Gastroesophageal sphincter (tissue), 4 donors: ENCODE results near the gene SIK1. TPM values are rescaled to one million over a fixed set of nuclear protein-coding genes. Genes with fewer than 3 reads are reported as not detected.
"Not testable (repeated sequence)": the region's sequence is repeated elsewhere in the genome, so short reads cannot be mapped to it uniquely, and the experiment has no call there.

ENCODE experiments used
- ATAC-seq: fragments of 150-250 bp; one replicate; pipeline ENCODE4 v1.9.1; 2016; ENCODE audit warnings: mild to moderate bottlenecking, moderate library complexity
- H3K27ac ChIP-seq, 4 donors: fragments of 200-600 bp; sonication (generic) in 3 of 4; 1 replicate in 3 of 4; 2 replicates in 1 of 4; pipeline ENCODE4 v1.5.1; 2016 to 2019
- H3K27me3 ChIP-seq: fragments of 200-600 bp; sonication (generic); one replicate; pipeline ENCODE4 v1.5.1; 2019
- H3K36me3 ChIP-seq, 2 donors: fragments of 200-600 bp; sonication (generic); one replicate each; pipeline ENCODE4 v1.5.1; 2019; ENCODE audit warnings: control low read depth in 1 of 2
- H3K4me1 ChIP-seq, 3 donors: fragments of 200-600 bp; sonication (generic); 1 replicate in 2 of 3; 2 replicates in 1 of 3; pipeline ENCODE4 v1.5.1; 2016 to 2019; ENCODE audit warnings: control low read depth in 2 of 3
- H3K4me3 ChIP-seq, 2 donors: fragments of 200-600 bp; sonication (generic); one replicate each; pipeline ENCODE4 v1.5.1; 2019; ENCODE audit warnings: mild to moderate bottlenecking in 1 of 2, moderate library complexity in 1 of 2
- H3K9me3 ChIP-seq, 3 donors: fragments of 200-600 bp; sonication (generic); one replicate each; pipeline ENCODE4 v1.5.1; 2017 to 2019; ENCODE audit warnings: control low read depth in 2 of 3
- EP300 ChIP-seq: sonication (generic); formaldehyde crosslinking; IDR thresholded peaks from one replicate; pipeline ENCODE4 v1.6.1; 2017; ENCODE audit warnings: antibody characterized with exemption, mild to moderate bottlenecking
- POLR2A ChIP-seq, 2 donors: fragments of 450-650 bp; IDR thresholded peaks; one replicate each; pipeline ENCODE4 v1.6.1; 2017; ENCODE audit warnings: antibody characterized with exemption in 2 of 2, mild to moderate bottlenecking in 2 of 2, moderate library complexity in 1 of 2
- POLR2AphosphoS5 ChIP-seq: sonication (generic); formaldehyde crosslinking; IDR thresholded peaks from one replicate; pipeline ENCODE4 v1.6.1; 2017; ENCODE audit warnings: antibody characterized with exemption
- WGBS, 2 donors: methylation state at CpG; one replicate each; pipeline ENCODE4 v1.1.5; 2018; ENCODE audit warnings: low coverage in 1 of 2; 5-methylcytosine and 5-hydroxymethylcytosine counted together
- total RNA-seq, 4 donors: library from RNA; depleted of rRNA; stranded (reverse); fragments of >200 nt; gene quantifications; one replicate each; pipeline ENCODE4 v1.1.0, GENCODE V29; 2016
- TF ChIP-seq, protein P1 (sequence below), 4 experiments: fragments of 200-600 bp in 2 of 4; fragments of 450-650 bp in 2 of 4; sonication (generic) in 1 of 4; IDR thresholded peaks; one replicate each; pipeline ENCODE4 v1.5.1; 2017 to 2019; ENCODE audit warnings: antibody characterized with exemption in 4 of 4, mild to moderate bottlenecking in 2 of 4, moderate library complexity in 2 of 4

Gene SIK1
- total RNA-seq: 1 to 10 TPM in 3 of 4 donors, under 1 TPM in 1; 0.93 to 8.6 (median 1.6) TPM

DNA sequence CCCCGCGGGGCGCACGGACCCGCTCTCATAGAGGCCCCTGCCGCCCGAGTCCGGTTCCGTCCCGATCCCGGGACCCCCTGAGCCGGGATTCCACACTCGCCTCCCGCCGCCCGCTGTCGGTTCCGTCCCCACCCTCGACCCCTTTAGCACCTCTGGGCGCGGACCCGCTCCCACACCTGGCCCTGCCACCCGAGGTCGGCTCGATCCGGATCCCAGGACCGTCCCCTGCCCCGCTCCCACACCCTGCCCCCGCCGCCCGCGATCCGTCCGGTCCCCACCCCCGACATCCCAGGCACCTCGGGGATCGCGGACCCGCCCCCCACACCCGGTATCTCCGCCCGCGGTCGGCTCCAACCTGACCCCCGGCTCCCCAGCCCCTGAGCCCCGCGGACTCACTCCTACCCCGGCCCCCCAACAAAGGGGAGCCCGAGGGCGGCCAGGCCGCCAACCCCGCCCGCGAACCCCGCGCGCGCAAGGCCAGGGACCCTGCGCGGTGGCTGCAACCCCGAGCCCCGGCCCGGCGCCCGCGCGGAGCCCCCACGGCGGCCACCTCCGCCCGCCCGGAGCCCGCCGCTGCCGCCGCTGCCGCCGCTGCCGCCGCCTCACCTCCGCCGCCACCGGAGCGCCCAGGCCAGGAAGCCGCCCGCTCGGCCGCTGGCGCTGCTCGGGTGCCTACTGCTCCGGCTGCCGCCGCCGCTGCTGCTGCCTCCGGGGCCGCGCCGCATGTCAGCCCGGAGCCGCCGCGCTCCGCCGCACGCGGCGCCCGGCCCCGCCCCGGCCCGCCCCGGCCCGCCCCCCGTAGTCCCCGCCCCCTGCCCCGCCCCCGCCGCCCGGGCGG is at the start of gene SIK1:
SIK1 (minus strand) TSS at position 728 of the 838 bp plus-strand sequence. CDS start 953 bp downstream, outside the sequence.
- not testable (repeated sequence) for H3K4me1 ChIP-seq, H3K9me3 ChIP-seq, H3K27me3 ChIP-seq, H3K36me3 ChIP-seq
- H3K4me3 ChIP-seq: peak within 1 kb of the TSS in 1 of 2 donors; percentile 27
- no CpG with 5 or more reads among the region's 120 CpGs for WGBS, 2 donors
- ATAC-seq: peak; percentile 3
- peak within 1 kb of the TSS in 1 of 4 donors; percentile 55 for H3K27ac ChIP-seq

DNA sequence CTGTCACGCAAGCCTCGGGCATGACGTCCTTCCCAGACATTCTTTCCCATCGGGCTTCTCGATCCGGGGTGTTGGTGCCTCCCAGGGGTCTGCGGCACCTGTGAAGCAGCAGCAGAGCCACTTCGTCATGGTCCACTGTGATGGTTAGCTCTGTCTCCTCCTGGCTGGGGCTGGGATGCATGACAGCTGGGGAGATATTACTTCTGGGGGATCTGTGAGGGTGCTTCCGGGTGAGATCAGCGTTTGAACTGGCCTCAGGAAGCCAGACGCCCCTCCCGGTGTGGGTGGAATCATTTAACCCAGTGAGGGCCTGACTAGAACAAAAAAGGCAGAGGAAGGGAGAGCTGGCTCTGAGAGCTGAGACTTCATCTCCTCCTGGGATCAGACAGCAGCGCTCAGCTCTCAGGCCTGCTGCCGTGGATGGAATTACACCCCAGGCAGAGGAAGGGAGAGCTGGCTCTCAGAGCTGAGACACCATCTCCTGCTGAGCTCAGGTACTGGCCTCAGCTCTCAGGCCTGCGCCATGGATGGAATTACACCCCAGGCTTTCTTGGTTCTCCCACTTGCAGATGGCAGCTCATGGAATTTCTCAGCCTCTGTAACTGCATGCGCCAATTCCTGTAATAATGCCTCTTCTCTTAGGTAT is 44.8 kb upstream of the SIK1 start:
- not testable (repeated sequence) for H3K4me3 ChIP-seq, H3K27ac ChIP-seq, H3K9me3 ChIP-seq, H3K36me3 ChIP-seq, H3K4me1 ChIP-seq, H3K27me3 ChIP-seq, ATAC-seq
- no CpG with 5 or more reads among the region's 16 CpGs for WGBS, 2 donors

DNA sequence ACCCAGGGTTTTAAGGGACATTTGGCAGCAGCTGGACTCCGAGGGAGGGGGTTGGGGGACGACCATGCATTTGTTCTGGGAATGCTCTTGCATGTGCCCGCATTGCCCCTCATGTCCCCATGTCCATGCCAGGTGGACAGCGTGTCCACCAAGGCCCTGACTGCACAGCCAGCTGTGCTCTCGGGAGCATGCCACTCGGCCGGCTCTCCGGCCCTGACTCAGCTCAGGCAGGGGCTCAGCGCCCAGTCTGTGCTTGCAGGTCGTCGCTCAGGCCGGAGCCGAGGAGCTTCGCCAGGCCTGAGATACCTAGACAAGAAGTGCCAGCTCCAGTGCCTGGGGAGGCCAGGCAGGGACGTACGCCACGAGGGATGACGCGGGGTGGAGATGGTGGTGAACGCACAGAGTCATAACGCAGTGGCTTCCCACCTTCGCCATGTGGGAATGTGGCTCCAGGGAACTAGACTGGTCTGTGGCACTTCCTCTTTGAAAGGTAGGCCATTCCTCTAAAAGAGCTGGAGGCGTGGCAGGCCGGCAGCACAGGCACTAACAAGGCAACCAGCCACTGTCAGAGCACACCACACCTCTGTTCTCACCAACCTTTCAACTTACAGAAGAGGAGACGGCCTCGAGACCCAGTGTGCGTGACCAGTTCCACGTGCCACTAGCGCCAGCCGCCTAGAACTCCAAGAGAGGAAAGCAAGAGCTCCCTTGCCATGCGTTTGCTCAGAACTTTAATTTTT is 43.0 kb upstream of the SIK1 start:
- no CpG with 5 or more reads among the region's 31 CpGs for WGBS, 2 donors
- not testable (repeated sequence) for H3K4me1 ChIP-seq, ATAC-seq

DNA sequence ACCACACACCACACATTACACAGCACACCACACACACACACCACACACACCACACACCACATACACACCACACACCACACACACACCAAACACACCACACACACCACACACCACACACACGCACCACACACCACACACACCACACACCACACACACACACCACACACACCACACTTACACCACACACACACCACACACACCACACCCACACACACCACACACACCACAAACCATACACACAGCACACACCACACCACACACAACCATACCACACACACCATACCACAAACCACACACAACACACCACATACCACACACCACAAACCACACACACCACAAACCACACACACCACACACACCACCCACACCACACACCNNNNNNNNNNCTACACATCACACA is 40.9 kb upstream of the SIK1 start:
- no peak for ATAC-seq
- TF ChIP-seq POLR2AphosphoS5 (no peak), POLR2A (IDR thresholded peaks at IDR 0.05) (no peak), EP300 (no peak)
- TF ChIP-seq, protein P1, sequence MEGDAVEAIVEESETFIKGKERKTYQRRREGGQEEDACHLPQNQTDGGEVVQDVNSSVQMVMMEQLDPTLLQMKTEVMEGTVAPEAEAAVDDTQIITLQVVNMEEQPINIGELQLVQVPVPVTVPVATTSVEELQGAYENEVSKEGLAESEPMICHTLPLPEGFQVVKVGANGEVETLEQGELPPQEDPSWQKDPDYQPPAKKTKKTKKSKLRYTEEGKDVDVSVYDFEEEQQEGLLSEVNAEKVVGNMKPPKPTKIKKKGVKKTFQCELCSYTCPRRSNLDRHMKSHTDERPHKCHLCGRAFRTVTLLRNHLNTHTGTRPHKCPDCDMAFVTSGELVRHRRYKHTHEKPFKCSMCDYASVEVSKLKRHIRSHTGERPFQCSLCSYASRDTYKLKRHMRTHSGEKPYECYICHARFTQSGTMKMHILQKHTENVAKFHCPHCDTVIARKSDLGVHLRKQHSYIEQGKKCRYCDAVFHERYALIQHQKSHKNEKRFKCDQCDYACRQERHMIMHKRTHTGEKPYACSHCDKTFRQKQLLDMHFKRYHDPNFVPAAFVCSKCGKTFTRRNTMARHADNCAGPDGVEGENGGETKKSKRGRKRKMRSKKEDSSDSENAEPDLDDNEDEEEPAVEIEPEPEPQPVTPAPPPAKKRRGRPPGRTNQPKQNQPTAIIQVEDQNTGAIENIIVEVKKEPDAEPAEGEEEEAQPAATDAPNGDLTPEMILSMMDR (IDR thresholded peaks at IDR 0.05): no peak
- no peak overlapping the region for H3K27ac ChIP-seq
- H3K4me1 ChIP-seq: no peaks in the 10 kb centered on the region
- no CpG with 5 or more reads among the region's 1 CpG for WGBS, 2 donors
- H3K9me3 ChIP-seq: no peaks in the 10 kb centered on the region
- no peak overlapping the region for H3K4me3 ChIP-seq
- no peaks in the 10 kb centered on the region for H3K27me3 ChIP-seq
- no peaks in the 10 kb centered on the region for H3K36me3 ChIP-seq

More for the DNA sequence above, 43.0 kb upstream of the SIK1 start:
- H3K9me3 ChIP-seq, H3K4me3 ChIP-seq, H3K36me3 ChIP-seq, H3K27me3 ChIP-seq, H3K27ac ChIP-seq: not testable (repeated sequence)

DNA sequence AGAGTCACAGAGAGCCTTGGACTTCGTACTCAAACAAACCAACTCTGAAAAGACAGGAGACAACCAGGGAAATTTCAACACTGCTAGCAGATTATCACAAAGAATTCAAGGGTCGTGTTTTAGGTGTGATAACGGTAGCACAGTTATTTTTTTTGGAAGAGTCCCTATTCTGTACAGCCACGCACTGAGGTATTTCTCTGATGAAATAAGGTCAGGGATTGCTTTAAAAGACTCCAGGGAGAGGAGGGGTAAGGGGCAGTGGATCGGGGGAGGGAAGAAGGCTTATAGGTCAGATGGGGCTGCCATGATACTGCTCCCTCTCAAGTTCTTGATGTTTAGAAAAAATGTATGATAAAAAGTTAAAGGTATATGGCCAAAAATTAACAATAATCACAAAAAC is 38.2 kb upstream of the SIK1 start:
- H3K9me3 ChIP-seq, H3K4me1 ChIP-seq, H3K36me3 ChIP-seq, H3K27me3 ChIP-seq, H3K4me3 ChIP-seq, ATAC-seq, H3K27ac ChIP-seq: not testable (repeated sequence)
- no CpG with 5 or more reads among the region's 5 CpGs for WGBS, 2 donors

DNA sequence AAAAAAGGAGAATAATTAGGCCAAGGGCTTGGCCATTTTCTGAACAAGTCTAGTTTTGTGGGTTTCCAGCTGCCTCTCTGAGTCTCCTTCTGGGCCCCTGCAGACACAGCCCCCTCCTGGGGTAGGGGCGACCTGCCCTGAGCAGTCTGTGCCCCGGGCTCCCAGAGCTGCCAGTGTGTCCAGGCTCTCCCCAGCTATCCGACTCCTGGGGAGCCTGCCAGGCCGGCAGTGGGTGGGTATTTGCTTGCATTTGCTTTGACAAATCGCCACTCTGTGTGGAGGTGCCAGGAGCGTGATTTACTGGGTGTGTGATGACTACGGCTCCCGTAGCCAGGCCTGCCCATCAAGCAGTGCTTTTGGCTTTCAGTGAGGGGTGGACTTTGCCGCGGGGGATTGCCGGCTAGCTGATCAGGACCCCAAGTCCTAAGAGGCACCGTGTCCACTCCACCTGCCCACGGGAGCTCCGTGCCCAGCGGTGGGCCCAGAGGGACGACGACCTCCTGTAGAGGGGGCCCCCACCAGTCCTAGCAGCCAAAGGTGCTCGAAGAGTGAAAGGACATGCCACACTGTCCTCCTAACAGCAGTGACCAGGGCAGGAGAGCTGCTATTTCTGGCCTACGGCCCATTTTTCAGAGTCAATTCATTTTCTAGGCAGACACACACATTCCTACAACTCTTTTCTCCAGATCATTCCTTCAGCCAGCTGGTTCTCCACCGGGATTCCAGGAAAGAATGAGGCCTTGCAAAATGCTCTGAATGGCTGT is 36.7 kb upstream of the SIK1 start:
- H3K27me3 ChIP-seq, H3K4me1 ChIP-seq, H3K36me3 ChIP-seq, H3K4me3 ChIP-seq, H3K9me3 ChIP-seq: not testable (repeated sequence)
- no CpG with 5 or more reads among the region's 20 CpGs for WGBS, 2 donors
- peak; percentile 77 for ATAC-seq
- peak overlapping the region in 1 of 4 donors; percentile 64 for H3K27ac ChIP-seq

DNA sequence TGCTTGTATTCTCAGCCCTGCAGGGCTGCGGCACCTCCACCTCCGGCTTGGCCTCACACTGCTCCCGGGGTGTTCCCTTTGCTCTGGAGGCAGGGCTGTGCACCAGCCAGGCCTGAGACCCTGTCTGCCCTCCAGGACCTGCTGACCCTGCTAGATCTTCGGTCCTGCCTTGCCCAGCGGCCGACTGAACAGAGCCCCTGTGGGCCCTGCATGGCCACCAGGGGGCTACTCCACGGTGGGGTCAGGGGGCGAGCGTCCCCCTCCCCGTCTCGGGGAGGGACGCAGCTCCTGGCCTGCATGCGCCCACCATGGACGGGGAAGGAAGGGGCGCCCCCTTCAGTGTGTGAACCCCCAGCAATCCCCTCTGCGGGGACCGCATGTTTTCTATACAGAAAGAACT is 36.0 kb upstream of the SIK1 start:
- H3K27ac ChIP-seq, H3K4me1 ChIP-seq, H3K36me3 ChIP-seq, H3K9me3 ChIP-seq, H3K4me3 ChIP-seq, H3K27me3 ChIP-seq, ATAC-seq: not testable (repeated sequence)
- WGBS, 2 donors: no CpG with 5 or more reads among the region's 17 CpGs

DNA sequence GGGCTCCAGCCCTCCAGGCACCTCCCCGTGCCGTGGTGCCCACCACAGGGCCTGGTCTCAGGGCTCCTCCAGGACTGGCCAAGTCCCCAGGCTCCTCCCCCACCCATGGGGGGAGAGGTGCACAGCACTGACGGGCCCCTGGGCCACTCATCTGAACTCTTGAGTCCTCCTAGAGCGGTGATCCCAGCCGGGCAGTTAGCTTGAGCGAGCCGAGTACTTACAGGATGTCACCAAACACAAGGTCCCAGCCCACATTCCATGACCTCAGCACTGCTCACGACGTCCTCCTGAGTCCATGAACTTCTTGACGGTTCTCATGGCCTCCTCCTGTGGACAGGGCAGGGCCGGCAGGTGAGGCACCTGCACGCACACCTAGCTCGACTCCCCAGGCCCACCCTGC is 33.5 kb upstream of the SIK1 start:
- not testable (repeated sequence) for H3K27me3 ChIP-seq, H3K4me3 ChIP-seq, ATAC-seq, H3K36me3 ChIP-seq, H3K9me3 ChIP-seq, H3K4me1 ChIP-seq, H3K27ac ChIP-seq
- no CpG with 5 or more reads among the region's 13 CpGs for WGBS, 2 donors

DNA sequence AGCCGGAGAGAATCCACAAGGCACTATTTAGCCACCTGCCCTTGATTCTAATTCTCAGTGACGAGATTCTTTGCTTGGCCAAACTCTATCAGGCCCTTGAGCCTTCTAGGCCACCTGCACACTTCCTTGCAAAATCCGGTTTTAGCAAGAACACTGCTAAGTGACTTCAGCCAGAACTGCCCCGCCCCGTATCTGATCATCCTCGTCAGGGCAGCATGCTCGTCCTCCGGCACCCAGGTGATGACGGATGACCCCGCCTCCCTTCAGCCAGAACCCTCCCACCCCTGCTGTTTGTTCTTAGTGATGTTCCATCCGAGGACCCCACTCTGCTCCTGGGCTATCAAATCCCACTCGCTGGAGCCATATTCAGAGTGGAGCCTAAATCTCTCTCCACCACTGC is 32.1 kb upstream of the SIK1 start:
- not testable (repeated sequence) for H3K27me3 ChIP-seq, H3K4me3 ChIP-seq, H3K27ac ChIP-seq, H3K9me3 ChIP-seq, ATAC-seq, H3K4me1 ChIP-seq, H3K36me3 ChIP-seq
- no CpG with 5 or more reads among the region's 12 CpGs for WGBS, 2 donors

DNA sequence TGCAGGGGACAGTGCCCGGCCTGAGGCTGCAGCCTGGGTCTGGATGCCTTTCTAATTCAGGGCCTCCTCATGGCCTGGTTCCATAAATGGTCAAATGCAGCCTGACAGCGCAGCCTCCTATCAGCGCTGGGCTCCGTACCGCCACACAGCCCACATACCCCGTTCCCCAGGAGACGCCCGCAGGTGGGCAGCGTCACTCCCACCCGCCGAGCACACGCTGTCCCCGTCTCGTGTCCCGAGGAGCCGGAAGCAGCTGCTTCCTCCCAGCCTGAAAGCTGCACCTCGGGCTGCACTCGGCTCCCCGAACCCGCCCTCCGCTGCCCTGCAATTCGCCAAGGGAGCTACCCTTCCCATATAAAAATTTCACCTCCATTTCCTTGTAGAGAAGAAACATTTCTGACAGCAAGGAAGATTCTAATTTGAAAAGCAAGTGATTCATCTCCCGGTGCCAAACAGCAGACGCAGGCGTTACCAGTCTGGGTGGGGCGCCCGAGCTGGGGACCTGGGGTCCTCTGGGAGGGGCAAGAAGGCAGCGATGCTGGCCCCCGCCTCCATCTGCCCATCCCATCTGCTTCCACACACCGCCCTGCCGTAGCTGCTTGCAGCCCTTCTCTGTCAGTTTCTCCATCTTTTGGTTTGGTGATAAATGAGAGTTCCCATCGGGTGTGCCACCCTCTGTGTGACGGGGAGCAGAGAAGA is 29.8 kb upstream of the SIK1 start:
- peak; percentile 87 for ATAC-seq
- H3K27me3 ChIP-seq, H3K9me3 ChIP-seq, H3K4me3 ChIP-seq, H3K4me1 ChIP-seq, H3K36me3 ChIP-seq, H3K27ac ChIP-seq: not testable (repeated sequence)
- WGBS, 2 donors: no CpG with 5 or more reads among the region's 33 CpGs

DNA sequence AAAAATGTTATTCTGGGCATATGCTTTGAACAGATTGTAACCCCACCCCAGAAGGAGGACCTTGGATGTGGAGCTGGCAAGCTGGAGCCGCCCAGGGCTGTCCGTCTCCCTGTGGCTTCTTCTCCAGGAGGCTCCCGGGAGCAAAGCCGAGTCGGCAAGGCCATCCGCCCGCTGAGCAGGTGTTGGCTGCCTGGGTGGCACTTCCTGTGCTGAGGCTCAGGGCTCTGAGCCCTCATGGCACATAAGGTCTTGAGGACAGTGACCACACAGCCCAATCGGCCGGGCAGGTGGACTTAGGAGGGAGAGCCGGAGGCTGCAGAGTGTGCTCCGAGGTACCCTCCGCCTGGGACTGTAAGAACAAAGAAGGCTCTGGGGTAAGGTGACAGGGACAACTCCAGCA is 28.8 kb upstream of the SIK1 start:
- not testable (repeated sequence) for H3K36me3 ChIP-seq, H3K27me3 ChIP-seq, H3K4me3 ChIP-seq, H3K4me1 ChIP-seq, H3K9me3 ChIP-seq, H3K27ac ChIP-seq, ATAC-seq
- WGBS, 2 donors: no CpG with 5 or more reads among the region's 12 CpGs
